ENCODE data around the gene VWA2. TPM values are rescaled to one million over a fixed set of nuclear protein-coding genes. Genes with fewer than 3 reads are reported as not detected.
A peak's percentile ranks its signal among the peaks of the same experiment; 100 is the strongest.

Gene VWA2
- total RNA-seq, 1 experiment from 2014 or later: 1.6 TPM

GRCh38 chr10:114305521-114305925 lies 66.5 kb downstream of the VWA2 start:
- Mint-ChIP-seq H3K27me3 (ENCODE audit: low read depth) (peaks cover 13% of the 10 kb centered on the region), H3K36me3 (ENCODE audit: insufficient read depth in 1 of 3, low read depth in 3 of 3) (no peaks in the 10 kb centered on the region), H3K27ac (no peak overlapping the region), H3K4me1 (peaks cover 8% of the 10 kb centered on the region in 2 experiments), H3K9me3 (no peaks in the 10 kb centered on the region), H3K4me3 (peak overlapping the region; percentile 77 to 90; a peak in 3 of 5 replicates)
- no peak overlapping the region for H4K5ac ChIP-seq (ENCODE audit: insufficient read length, low read depth, low read length)
- H3K27me3 ChIP-seq (ENCODE audit: insufficient read depth, low read length): no peaks in the 10 kb centered on the region
- H3K23ac ChIP-seq (ENCODE audit: insufficient read length, low read depth, low read length): no peak overlapping the region
- no peaks in the 10 kb centered on the region for H3K9me3 ChIP-seq (ENCODE audit: control insufficient read depth, low read depth, low read length)
- H3K56ac ChIP-seq (ENCODE audit: insufficient read length, low read depth, low read length): no peak overlapping the region
- H2BK12ac ChIP-seq (ENCODE audit: insufficient read length, low read depth, low read length): no peak overlapping the region
- WGBS (ENCODE audit: extremely low coverage, insufficient read length, low lambda C conversion rate): no CpG with 5 or more reads among the region's 18 CpGs
- no peak overlapping the region for H2BK120ac ChIP-seq (ENCODE audit: low read depth, low read length, poor library complexity, severe bottlenecking)
- no peak overlapping the region for H3K18ac ChIP-seq (ENCODE audit: insufficient read length, low read depth, low read length)
- no peak overlapping the region for H3K14ac ChIP-seq (ENCODE audit: insufficient read depth, low read length)
- no peaks in the 10 kb centered on the region; the same call in 1 of the 2 replicates for H3K4me1 ChIP-seq (ENCODE audit: insufficient read depth, low read length)
- no peak overlapping the region for H4K8ac ChIP-seq (replicated peaks; ENCODE audit: insufficient read length, low read depth, low read length)
- no peak overlapping the region for H3T11ph ChIP-seq (ENCODE audit: low read length)
- DNase-seq: no peak
- no peaks in the 10 kb centered on the region for H3K79me2 ChIP-seq (ENCODE audit: insufficient read depth, low read length)
- no peak overlapping the region for H2AFZ ChIP-seq (ENCODE audit: low read length)
- H2BK15ac ChIP-seq (ENCODE audit: low read depth, low read length): no peak overlapping the region
- H2AK5ac ChIP-seq (ENCODE audit: insufficient read length, low read length): no peak overlapping the region
- H3K9ac ChIP-seq (ENCODE audit: extremely low read depth, insufficient read length, low read length): no peak overlapping the region
- no peaks in the 10 kb centered on the region for H4K20me1 ChIP-seq (ENCODE audit: control insufficient read depth, insufficient read depth, insufficient read length)
- no peak overlapping the region for H3K27ac ChIP-seq (ENCODE audit: insufficient read length, low read depth, low read length)
- no peaks in the 10 kb centered on the region for H3K79me1 ChIP-seq (ENCODE audit: insufficient read depth, low read depth, low read length, poor library complexity, severe bottlenecking)
- no peak overlapping the region for H3K4me2 ChIP-seq (ENCODE audit: insufficient read depth, insufficient read length, low read length)
- H4K91ac ChIP-seq (ENCODE audit: insufficient read length, low read depth, low read length): no peak overlapping the region
- H3K4ac ChIP-seq (ENCODE audit: low read depth, low read length): no peak overlapping the region
- peaks cover 6% of the 10 kb centered on the region for H3K23me2 ChIP-seq (ENCODE audit: insufficient read length, low read depth, low read length, poor library complexity, severe bottlenecking)
- H2BK20ac ChIP-seq (ENCODE audit: low read depth, low read length, poor library complexity, severe bottlenecking): no peak overlapping the region
- TF ChIP-seq CTCF (conservative IDR thresholded peaks at IDR 0.05): no peak
- no peak overlapping the region for H2BK5ac ChIP-seq (ENCODE audit: insufficient read length, low read length)
